ENCODE measurements around the gene ASB2. TPM values are rescaled to one million over a fixed set of nuclear protein-coding genes. Genes with fewer than 3 reads are reported as not detected.

ASB2 gene
- total RNA-seq, 1 experiment from 2014 or later: not detected

GRCh38 chr14:93943930-93944329, 32.4 kb downstream of the ASB2 start:
- RAD21 ChIA-PET (ENCODE audit: low non-redundant PET in 1 of 2, low total read pairs in 2 of 2, uncharacterized antibody in 2 of 2, unreplicated experiment in 2 of 2): no interaction called here

GRCh38 chr14:93943052-93943451, 33.3 kb downstream of the ASB2 start:
- ChIA-PET POLR2A (no interaction called here), RAD21 (ENCODE audit: low non-redundant PET in 1 of 2, low total read pairs in 2 of 2, uncharacterized antibody in 2 of 2, unreplicated experiment in 2 of 2) (no interaction called here), CTCF (interaction anchor here (5.1 to 9.4 kb wide), 2 partner anchors 26 to 57 kb away, joined by 120 to 121 read pairs; partner anchors contain the start of gene CCDC197)
- BruUV-seq (replicated peaks): no TSS peak
- ATAC-seq (no peak), DNase-seq (ENCODE audit: low read depth, low spot score) (no peak)
- no peak overlapping the region for H3K27ac ChIP-seq (ENCODE audit: low read depth, low read length)
- no peaks in the 10 kb centered on the region for H3K9me2 ChIP-seq (ENCODE audit: insufficient read depth)
- H3K36me3 ChIP-seq (ENCODE audit: control insufficient read depth in 1 of 2, insufficient read depth in 2 of 2, low read length in 2 of 2): no peaks in the 10 kb centered on the region
- H3K27me3 ChIP-seq (ENCODE audit: insufficient read depth, low read length): no peaks in the 10 kb centered on the region
- H4K20me1 ChIP-seq (ENCODE audit: insufficient read depth): no peaks in the 10 kb centered on the region
- intact Hi-C loops (cut with micrococcal nuclease): no loop called here
- H2AFZ ChIP-seq (ENCODE audit: low read depth, low read length, poor library complexity, severe bottlenecking): no peak overlapping the region
- TF ChIP-seq EZH2phosphoT487 (IDR thresholded peaks at IDR 0.05; ENCODE audit: borderline replicate concordance) (no peak), SRF (IDR thresholded peaks at IDR 0.05; ENCODE audit: low read depth) (no peak), FOSL1 (IDR thresholded peaks at IDR 0.05; ENCODE audit: low read depth) (no peak), ZFX (IDR thresholded peaks at IDR 0.05) (no peak), REST (IDR thresholded peaks at IDR 0.05; ENCODE audit: low read depth) (no peak), POLR2A (IDR thresholded peaks at IDR 0.05; ENCODE audit: borderline replicate concordance, extremely low read depth, insufficient read depth, insufficient read length) (no peak), CTCF (IDR thresholded peaks at IDR 0.05 in 2 of 3, conservative IDR thresholded peaks at IDR 0.05 in 1 of 3; ENCODE audit: borderline replicate concordance in 1 of 3, insufficient read depth in 1 of 3, low read depth in 2 of 3, low read length in 2 of 3) (no peak), ZNF274 (IDR thresholded peaks at IDR 0.05; ENCODE audit: low read depth, low read length) (no peak), TCF7L2 (IDR thresholded peaks at IDR 0.05; ENCODE audit: borderline replicate concordance, extremely low read depth, insufficient read depth, insufficient read length) (no peak), ELF1 (IDR thresholded peaks at IDR 0.05; ENCODE audit: borderline replicate concordance, low read depth) (no peak)
- no peaks in the 10 kb centered on the region for H3K79me2 ChIP-seq (ENCODE audit: insufficient read depth, low read length)
- peaks cover 23 to 61% of the 10 kb centered on the region in 2 experiments for H3K4me1 ChIP-seq (ENCODE audit: control insufficient read depth in 1 of 2, insufficient read depth in 2 of 2, low read length in 2 of 2)
- no peak overlapping the region for H3K9ac ChIP-seq (ENCODE audit: low read length)
- H3K4me2 ChIP-seq (ENCODE audit: low read length): no peak overlapping the region
- no peak overlapping the region for H3K4me3 ChIP-seq (replicated peaks in 1 of 2; ENCODE audit: low read depth in 1 of 2, low read length in 2 of 2)
- H3K9me3 ChIP-seq (ENCODE audit: control insufficient read depth in 1 of 2, insufficient read depth in 1 of 2, low read depth in 1 of 2, low read length in 2 of 2): no peaks in the 10 kb centered on the region

More at GRCh38 chr14:93943930-93944329, 32.4 kb downstream of the ASB2 start:
- DNase-seq (ENCODE audit: low read depth, low spot score): no peak
- no peaks in the 10 kb centered on the region for H4K20me1 ChIP-seq (ENCODE audit: insufficient read depth)
- peaks cover 23 to 61% of the 10 kb centered on the region in 2 experiments for H3K4me1 ChIP-seq (ENCODE audit: control insufficient read depth in 1 of 2, insufficient read depth in 2 of 2, low read length in 2 of 2)
- no peak overlapping the region for H3K4me2 ChIP-seq (ENCODE audit: low read length)
- ChIA-PET CTCF (interaction anchor here (5.1 to 9.4 kb wide), 2 partner anchors 25 to 56 kb away, joined by 120 to 121 read pairs; partner anchors contain the start of gene CCDC197), POLR2A (no interaction called here)
- H3K79me2 ChIP-seq (ENCODE audit: insufficient read depth, low read length): no peaks in the 10 kb centered on the region
- no peak for ATAC-seq
- no peak overlapping the region for H2AFZ ChIP-seq (ENCODE audit: low read depth, low read length, poor library complexity, severe bottlenecking)
- no peak for TF ChIP-seq ELF1 (IDR thresholded peaks at IDR 0.05; ENCODE audit: borderline replicate concordance, low read depth)
- TF ChIP-seq SP1 (IDR thresholded peaks at IDR 0.05; ENCODE audit: low read depth): no peak
- no peak for TF ChIP-seq SIN3A (IDR thresholded peaks at IDR 0.05; ENCODE audit: low read depth)
- TF ChIP-seq CEBPB (IDR thresholded peaks at IDR 0.05; ENCODE audit: low read depth): no peak
- no peak for TF ChIP-seq EGR1 (IDR thresholded peaks at IDR 0.05; ENCODE audit: low read depth)
- H3K9ac ChIP-seq (ENCODE audit: low read length): no peak overlapping the region
- H3K9me2 ChIP-seq (ENCODE audit: insufficient read depth): no peaks in the 10 kb centered on the region
- no peak overlapping the region for H3K27ac ChIP-seq (ENCODE audit: low read depth, low read length)
- no peaks in the 10 kb centered on the region for H3K27me3 ChIP-seq (ENCODE audit: insufficient read depth, low read length)
- intact Hi-C loops (cut with micrococcal nuclease): no loop called here
- H3K36me3 ChIP-seq (ENCODE audit: control insufficient read depth in 1 of 2, insufficient read depth in 2 of 2, low read length in 2 of 2): no peaks in the 10 kb centered on the region
- BruUV-seq (replicated peaks): no TSS peak
- H3K4me3 ChIP-seq (replicated peaks in 1 of 2; ENCODE audit: low read depth in 1 of 2, low read length in 2 of 2): no peak overlapping the region
- H3K9me3 ChIP-seq (ENCODE audit: control insufficient read depth in 1 of 2, insufficient read depth in 1 of 2, low read depth in 1 of 2, low read length in 2 of 2): no peaks in the 10 kb centered on the region

Measured in HCT116 (cell line).